ENCODE measurements around the gene TMEM247.

Gene TMEM247

DNA sequence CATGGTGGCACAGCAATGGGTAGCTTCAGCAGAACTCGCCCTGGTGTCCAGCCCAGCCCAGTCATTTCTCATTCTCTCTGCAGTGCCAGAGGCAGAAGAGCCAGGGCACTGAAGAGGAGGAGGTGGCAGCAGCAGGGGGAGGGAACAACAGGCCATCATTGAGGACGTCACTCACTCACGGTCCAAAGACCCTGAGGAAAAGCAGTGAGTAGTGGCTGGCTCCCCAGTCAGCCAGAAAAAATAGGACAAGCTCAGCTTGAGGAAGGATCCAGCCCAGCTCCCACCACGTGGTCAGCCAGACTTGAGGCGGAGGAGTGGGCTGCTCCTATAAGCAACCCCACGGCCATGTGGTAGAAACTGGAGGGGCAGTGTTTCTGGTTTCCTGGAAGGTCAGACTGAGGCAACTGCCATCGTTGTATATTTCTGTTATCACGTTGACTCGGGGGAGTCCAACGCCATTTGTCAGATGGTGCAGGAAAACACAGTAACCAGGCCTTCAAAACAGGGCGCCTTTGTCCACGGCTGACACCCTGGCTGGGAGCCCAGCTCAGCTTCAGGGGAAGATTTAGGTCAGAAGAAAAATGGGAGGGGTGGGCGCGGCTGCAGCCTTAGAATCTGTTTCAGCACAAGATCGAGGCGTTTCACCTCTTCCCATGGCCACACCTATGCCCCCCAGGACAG, 19.0 kb upstream of the TMEM247 start:
- Histone ChIP-seq H4K20me1 (ENCODE audit: insufficient read depth, low read length) (no peaks in the 10 kb centered on the region), H3K9ac (ENCODE audit: low read depth, low read length) (no peak overlapping the region), H3K79me2 (ENCODE audit: insufficient read depth, low read length) (no peaks in the 10 kb centered on the region), H3K4me2 (ENCODE audit: insufficient read depth, low read length) (no peak overlapping the region), H2AFZ (ENCODE audit: low read depth, low read length) (no peak overlapping the region), H3K4me3 (ENCODE audit: low read depth in 1 of 2, low read length in 2 of 2) (no peak overlapping the region), H3K9me3 (ENCODE audit: insufficient read depth, low read length, severe bottlenecking) (no peaks in the 10 kb centered on the region), H3K27me3 (ENCODE audit: insufficient read depth, low read length, poor library complexity) (no peaks in the 10 kb centered on the region), H3K4me1 (ENCODE audit: insufficient read depth, low read length) (0 out of 2 replicates have a peak, but pooled peaks cover 3% of the 10 kb centered on the region), H3K27ac (ENCODE audit: low read length) (no peak overlapping the region), H3K36me3 (ENCODE audit: insufficient read depth, low read length) (no peaks in the 10 kb centered on the region)
- DNase-seq (no peak), ATAC-seq (ENCODE audit: insufficient read depth, low read depth) (no peak)
- TF ChIP-seq, protein P1, sequence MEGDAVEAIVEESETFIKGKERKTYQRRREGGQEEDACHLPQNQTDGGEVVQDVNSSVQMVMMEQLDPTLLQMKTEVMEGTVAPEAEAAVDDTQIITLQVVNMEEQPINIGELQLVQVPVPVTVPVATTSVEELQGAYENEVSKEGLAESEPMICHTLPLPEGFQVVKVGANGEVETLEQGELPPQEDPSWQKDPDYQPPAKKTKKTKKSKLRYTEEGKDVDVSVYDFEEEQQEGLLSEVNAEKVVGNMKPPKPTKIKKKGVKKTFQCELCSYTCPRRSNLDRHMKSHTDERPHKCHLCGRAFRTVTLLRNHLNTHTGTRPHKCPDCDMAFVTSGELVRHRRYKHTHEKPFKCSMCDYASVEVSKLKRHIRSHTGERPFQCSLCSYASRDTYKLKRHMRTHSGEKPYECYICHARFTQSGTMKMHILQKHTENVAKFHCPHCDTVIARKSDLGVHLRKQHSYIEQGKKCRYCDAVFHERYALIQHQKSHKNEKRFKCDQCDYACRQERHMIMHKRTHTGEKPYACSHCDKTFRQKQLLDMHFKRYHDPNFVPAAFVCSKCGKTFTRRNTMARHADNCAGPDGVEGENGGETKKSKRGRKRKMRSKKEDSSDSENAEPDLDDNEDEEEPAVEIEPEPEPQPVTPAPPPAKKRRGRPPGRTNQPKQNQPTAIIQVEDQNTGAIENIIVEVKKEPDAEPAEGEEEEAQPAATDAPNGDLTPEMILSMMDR (IDR thresholded peaks at IDR 0.05; ENCODE audit: borderline replicate concordance, extremely low read depth, low read length, poor library complexity, severe bottlenecking): no peak
- TF ChIP-seq EZH2 (IDR thresholded peaks at IDR 0.05; ENCODE audit: borderline replicate concordance, low read depth, low read length, severe bottlenecking): no peak

DNA sequence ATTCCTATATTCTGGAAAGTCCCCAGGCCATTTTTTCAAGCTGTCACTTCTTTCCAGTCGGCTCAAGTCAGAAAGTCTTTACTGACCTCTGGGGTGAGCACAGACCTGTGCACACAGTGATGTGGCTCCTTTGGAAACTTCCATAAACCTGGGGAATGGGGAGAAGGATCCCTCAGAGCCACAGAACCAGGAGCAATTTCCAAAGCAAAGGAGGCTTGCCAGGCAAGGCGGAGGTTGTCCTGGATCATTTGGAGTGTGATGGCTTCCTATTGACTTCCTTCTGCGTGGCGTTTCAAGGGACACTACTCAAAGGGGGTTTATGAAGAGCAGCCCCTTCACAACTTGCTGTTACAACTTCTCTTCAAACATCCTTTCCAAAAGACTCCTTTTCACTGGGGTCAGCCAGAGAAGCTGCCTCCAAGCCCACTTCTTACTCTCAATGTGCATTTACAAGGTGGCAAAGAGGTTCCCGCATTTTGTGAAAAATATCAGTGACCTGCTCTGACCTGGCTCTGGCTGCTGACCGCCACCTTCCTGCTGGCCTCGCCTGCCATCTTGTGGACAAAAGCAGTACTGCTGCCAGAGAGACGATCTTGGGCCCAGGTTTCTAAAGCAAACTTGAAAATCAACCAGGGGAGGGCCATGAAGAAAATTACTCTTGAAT, 18.2 kb upstream of the TMEM247 start:
- H3K27ac ChIP-seq (ENCODE audit: low read length): no peak overlapping the region
- H3K79me2 ChIP-seq (ENCODE audit: insufficient read depth, low read length): no peaks in the 10 kb centered on the region
- no peaks in the 10 kb centered on the region for H3K36me3 ChIP-seq (ENCODE audit: insufficient read depth, low read length)
- no peak overlapping the region for H3K4me2 ChIP-seq (ENCODE audit: insufficient read depth, low read length)
- H3K9me3 ChIP-seq (ENCODE audit: insufficient read depth, low read length, severe bottlenecking): no peaks in the 10 kb centered on the region
- H3K27me3 ChIP-seq (ENCODE audit: insufficient read depth, low read length, poor library complexity): no peaks in the 10 kb centered on the region
- no peaks in the 10 kb centered on the region for H4K20me1 ChIP-seq (ENCODE audit: insufficient read depth, low read length)
- 0 out of 2 replicates have a peak, but pooled peaks cover 3% of the 10 kb centered on the region for H3K4me1 ChIP-seq (ENCODE audit: insufficient read depth, low read length)
- H2AFZ ChIP-seq (ENCODE audit: low read depth, low read length): no peak overlapping the region
- no peak overlapping the region for H3K4me3 ChIP-seq (ENCODE audit: low read depth in 1 of 2, low read length in 2 of 2)
- no peak overlapping the region for H3K9ac ChIP-seq (ENCODE audit: low read depth, low read length)
- ATAC-seq (ENCODE audit: insufficient read depth, low read depth) (peak; percentile 61; the same call in 2 of the 3 replicates), DNase-seq (peak; percentile 65)
- TF ChIP-seq EZH2 (IDR thresholded peaks at IDR 0.05; ENCODE audit: borderline replicate concordance, low read depth, low read length, severe bottlenecking): no peak
- TF ChIP-seq, protein P1 (IDR thresholded peaks at IDR 0.05; ENCODE audit: borderline replicate concordance, extremely low read depth, low read length, poor library complexity, severe bottlenecking): peak; percentile 99

DNA sequence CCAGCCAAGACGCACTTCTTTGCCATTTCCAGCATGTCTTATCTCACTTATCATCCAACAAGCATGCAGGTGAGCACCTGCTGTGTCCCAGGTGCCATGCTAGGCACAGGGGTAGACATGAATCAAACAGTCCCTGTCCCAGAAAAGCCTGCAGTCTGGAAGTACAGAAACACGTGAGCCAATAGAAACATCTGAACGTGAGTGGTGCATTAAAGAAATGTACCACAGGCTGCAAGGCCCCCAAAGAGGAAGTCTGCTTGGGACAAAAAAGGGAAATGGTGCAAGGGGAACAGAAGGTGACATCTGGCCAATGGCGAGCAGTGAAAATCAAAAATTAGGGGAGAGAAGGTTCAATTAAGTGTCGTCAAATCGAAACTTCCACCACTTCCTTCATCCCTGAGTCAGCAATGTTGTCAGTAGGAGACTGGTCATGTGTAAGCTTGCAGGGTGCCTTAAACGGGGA, 17.6 kb upstream of the TMEM247 start:
- Histone ChIP-seq H3K4me3 (ENCODE audit: low read depth in 1 of 2, low read length in 2 of 2) (no peak overlapping the region), H3K79me2 (ENCODE audit: insufficient read depth, low read length) (no peaks in the 10 kb centered on the region), H4K20me1 (ENCODE audit: insufficient read depth, low read length) (no peaks in the 10 kb centered on the region), H3K27me3 (ENCODE audit: insufficient read depth, low read length, poor library complexity) (no peaks in the 10 kb centered on the region), H3K36me3 (ENCODE audit: insufficient read depth, low read length) (no peaks in the 10 kb centered on the region), H3K4me1 (ENCODE audit: insufficient read depth, low read length) (0 out of 2 replicates have a peak, but pooled peaks cover 3% of the 10 kb centered on the region), H3K4me2 (ENCODE audit: insufficient read depth, low read length) (no peak overlapping the region), H3K9me3 (ENCODE audit: insufficient read depth, low read length, severe bottlenecking) (no peaks in the 10 kb centered on the region), H2AFZ (ENCODE audit: low read depth, low read length) (no peak overlapping the region), H3K27ac (ENCODE audit: low read length) (no peak overlapping the region), H3K9ac (ENCODE audit: low read depth, low read length) (no peak overlapping the region)
- ATAC-seq (ENCODE audit: insufficient read depth, low read depth): no peak
- DNase-seq: no peak
- TF ChIP-seq EZH2 (IDR thresholded peaks at IDR 0.05; ENCODE audit: borderline replicate concordance, low read depth, low read length, severe bottlenecking): no peak
- TF ChIP-seq, protein P1 (IDR thresholded peaks at IDR 0.05; ENCODE audit: borderline replicate concordance, extremely low read depth, low read length, poor library complexity, severe bottlenecking): no peak
